RWPE1 (cell line): Measurements from ENCODE around the gene LAMA5.

Experiments used
- CTCF ChIA-PET: fragments of 350-600 bp; sonication (Branson Sonifier 250); formaldehyde crosslinking; extraction: SDS; loops from one replicate; lab custom pipeline; 2021; lab: Yijun Ruan, JAX
- POLR2A ChIA-PET: fragments of 400-600 bp; formaldehyde crosslinking; extraction: SDS; loops from one replicate; lab custom pipeline; 2020; ENCODE audit warnings: antibody characterized with exemption; ENCODE audit not compliant: low non-redundant PET; lab: Yijun Ruan, JAX
- DNase-seq: peaks from one replicate; pipeline ENCODE4 v3.0.0; 2012; ENCODE audit warnings: low spot score
- H3K27ac ChIP-seq: fragments of 450-650 bp; 2 replicates; pipeline ENCODE4 v1.5.1; 2017
- TF ChIP-seq, protein P1 (sequence below): fragments of 450-650 bp; conservative IDR thresholded peaks from 2 replicates; pipeline ENCODE4 v1.5.1; 2017; ENCODE audit warnings: low read depth, mild to moderate bottlenecking

The LAMA5 gene

DNA sequence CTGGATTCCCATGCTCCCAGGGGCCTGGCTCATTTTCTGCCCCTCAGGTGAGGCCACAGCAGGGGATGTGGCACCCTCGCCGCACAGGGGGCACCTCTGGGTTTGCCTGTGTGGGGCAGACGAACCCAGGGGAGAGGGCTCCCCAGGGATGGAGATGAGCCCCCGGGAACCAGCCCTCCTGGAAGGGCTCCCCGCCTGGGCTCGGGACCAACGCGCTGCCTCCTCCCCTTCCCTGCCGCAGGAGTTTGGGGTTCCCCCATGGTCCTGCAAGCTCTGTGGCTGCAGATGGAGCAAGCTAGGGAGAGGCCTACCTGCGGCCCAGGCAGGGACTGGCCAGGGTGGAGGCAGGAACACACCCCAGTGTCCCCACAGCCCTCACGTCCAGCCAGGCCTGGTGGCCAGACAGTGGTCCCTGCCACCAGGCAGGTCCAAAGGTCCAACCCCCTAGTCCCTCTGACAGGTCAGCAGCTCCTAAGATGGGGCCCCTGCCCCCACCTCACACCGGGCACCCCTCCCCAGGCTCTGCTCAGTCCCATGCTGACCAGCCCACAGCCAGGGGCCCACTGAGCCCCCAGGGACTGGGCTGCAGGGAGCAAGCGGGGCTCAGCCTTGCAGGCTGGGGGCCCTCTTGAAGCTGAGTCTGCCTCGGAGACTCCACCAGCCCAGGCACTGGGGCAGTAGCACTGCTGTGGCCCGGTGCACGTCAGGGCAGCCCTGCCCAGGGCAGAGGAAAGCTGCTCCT is 13.7 kb downstream of the LAMA5 start:
- DNase-seq, result no peak
- CTCF ChIA-PET, result interaction anchor here (0.6 to 4.7 kb wide), 5 partner anchors 11 to 49 kb away, joined by 3 to 35 read pairs (median 4); no protein-coding TSS in a partner anchor
- TF ChIP-seq, protein P1, sequence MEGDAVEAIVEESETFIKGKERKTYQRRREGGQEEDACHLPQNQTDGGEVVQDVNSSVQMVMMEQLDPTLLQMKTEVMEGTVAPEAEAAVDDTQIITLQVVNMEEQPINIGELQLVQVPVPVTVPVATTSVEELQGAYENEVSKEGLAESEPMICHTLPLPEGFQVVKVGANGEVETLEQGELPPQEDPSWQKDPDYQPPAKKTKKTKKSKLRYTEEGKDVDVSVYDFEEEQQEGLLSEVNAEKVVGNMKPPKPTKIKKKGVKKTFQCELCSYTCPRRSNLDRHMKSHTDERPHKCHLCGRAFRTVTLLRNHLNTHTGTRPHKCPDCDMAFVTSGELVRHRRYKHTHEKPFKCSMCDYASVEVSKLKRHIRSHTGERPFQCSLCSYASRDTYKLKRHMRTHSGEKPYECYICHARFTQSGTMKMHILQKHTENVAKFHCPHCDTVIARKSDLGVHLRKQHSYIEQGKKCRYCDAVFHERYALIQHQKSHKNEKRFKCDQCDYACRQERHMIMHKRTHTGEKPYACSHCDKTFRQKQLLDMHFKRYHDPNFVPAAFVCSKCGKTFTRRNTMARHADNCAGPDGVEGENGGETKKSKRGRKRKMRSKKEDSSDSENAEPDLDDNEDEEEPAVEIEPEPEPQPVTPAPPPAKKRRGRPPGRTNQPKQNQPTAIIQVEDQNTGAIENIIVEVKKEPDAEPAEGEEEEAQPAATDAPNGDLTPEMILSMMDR, result no peak
- POLR2A ChIA-PET, result interaction anchor here (0.8 to 4.9 kb wide), 4 partner anchors 8 to 29 kb away, joined by 3 to 41 read pairs (median 4); partner anchors contain the start of gene LAMA5
- H3K27ac ChIP-seq, result peak overlapping the region; percentile 100

DNA sequence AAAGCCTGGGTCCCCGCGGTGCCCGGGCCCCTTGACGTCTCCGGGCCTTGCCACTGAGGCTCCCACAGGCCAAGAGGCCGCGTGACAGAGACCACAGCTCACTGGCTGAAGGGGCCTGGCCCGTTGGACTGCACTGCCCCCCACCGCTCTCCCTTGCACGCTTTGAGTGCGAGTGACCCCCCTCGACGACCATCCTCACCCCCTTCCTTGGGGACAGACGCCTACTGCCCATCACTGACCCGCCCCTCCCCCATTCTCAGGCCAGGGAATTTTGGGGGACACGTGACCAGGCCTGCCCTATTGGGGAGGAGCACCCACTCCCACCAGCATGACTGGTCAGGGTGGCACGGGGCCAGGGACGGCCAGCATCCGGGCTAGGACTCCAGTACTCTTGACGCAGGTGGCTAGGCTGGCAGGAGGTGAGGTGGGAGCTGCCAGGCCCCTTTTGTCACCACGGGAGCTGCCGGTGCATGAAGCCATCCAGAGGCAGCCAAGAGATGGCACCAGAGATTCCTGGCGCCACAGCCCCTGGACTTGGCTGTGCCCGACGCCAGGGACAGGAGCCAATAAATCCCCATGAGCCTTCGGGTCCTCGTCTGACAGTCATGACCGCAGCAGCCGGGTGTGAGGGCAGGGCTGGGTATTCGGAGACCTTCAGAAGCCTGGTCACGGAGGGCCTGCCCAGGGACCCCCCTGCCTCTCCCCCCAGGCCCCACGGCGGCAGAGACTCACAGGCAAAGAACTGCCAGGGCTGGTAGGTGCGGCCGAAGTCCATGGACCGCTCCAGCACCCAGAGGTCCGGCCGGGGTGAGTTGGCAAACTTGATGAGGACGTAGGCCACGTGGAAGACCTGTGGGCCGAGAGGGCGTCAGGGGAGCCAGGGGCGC is 14.5 kb downstream of the LAMA5 start:
- TF ChIP-seq, protein P1, result peak; percentile 86
- DNase-seq, result peak; percentile 86
- peak overlapping the region; percentile 100 for H3K27ac ChIP-seq
- POLR2A ChIA-PET, result interaction anchor here (0.8 to 4.9 kb wide), 3 partner anchors 9 to 30 kb away, joined by 3 to 41 read pairs (median 4); partner anchors contain the start of gene LAMA5
- CTCF ChIA-PET, result interaction anchor here (0.6 to 4.7 kb wide), 9 partner anchors 9 to 167 kb away, joined by 3 to 35 read pairs (median 4); no protein-coding TSS in a partner anchor

DNA sequence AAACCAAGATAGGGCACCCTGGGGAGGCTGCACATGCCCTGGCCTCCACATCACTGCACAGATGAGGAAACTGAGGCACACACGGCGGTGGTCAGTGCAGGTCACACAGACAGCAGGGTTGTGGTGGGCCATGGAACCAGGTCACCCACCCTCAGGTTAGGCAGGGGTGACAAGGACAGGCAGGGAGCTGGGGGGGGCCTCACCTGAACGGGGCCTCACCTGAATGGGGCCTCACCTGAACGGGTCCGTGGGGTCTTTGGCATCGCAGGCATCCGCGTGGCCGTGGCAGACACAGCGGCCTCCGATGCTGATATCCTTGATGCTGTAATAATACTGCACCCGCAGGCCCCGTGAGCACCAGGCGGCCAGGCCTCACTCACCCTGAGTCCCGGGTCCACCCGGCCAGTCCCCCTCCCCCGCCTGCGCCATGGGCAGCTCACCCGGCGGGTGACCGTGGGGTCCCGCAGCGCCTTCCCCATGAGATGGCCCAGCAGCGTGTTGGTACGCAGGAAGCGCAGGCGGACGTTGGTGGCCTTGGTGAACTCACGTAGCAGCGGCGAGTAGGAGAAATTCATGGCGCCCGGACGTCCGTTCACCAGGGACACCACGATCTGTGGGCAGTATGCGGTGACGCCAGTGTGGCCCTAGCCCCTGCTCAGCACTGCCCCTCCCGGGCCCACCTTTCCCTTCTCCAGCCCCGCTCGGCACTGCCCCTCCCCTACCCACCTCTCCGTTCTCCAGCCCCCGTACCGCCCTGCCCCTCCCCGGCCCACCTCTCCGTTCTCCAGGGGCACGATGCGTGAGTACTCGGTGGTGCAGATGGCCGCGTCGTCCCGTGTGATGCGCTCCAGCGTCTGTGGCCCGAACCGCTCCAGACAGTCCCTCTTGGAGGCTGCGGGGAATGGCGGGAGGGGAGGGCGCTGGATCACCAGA is 15.4 kb downstream of the LAMA5 start:
- TF ChIP-seq, protein P1, result no peak
- ChIA-PET POLR2A (interaction anchor here (1.3 to 4.9 kb wide), 3 partner anchors 14 to 31 kb away, joined by 3 to 41 read pairs (median 4); partner anchors contain the start of gene LAMA5), CTCF (interaction anchor here (0.6 to 4.7 kb wide), 9 partner anchors 8 to 50 kb away, joined by 3 to 35 read pairs (median 4); no protein-coding TSS in a partner anchor)
- H3K27ac ChIP-seq, result peak overlapping the region; percentile 100
- no peak for DNase-seq

DNA sequence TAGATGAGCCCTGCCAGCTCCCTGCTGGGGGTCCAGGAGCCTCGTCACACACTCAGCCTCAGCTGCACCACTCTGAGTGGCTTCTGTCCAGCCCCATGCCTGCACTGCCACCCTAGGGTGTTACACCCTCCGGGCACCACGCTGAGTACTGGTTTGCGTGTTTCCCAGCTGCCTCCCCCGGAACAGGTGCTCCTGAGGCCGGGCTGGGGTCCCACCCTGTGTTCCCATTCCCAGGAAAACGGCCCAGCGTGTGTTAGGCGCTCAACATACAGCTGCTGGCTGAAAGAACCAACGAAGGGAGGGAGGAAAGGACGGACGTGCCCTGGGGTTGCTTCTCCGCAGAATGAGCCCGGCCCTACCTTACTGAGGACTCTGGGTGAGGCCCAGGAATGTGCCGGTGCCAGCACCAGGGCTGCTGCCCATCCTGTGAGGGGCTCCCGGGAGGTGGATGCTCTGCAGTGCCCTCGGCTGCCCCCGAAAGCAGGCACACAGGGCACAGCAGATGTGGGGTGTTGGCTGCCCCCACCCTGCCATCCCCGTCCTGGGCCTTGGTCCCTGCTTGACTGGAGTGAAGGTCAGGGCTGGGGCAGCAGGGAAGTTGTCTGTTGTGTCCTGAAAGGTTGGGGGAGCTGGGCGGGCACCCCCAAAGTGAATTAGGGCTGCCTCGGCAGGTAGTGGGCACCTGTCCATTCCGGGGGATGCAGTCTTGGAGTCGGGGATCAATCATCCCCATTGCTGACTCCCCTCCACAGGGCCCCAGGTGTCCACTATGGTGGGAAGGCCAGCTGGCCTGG is 16.3 kb downstream of the LAMA5 start:
- H3K27ac ChIP-seq, result peak overlapping the region; percentile 100
- peak; percentile 84 for DNase-seq
- TF ChIP-seq, protein P1, result no peak
- ChIA-PET POLR2A (interaction anchor here (0.8 to 4.9 kb wide), 9 partner anchors 8 to 37 kb away, joined by 3 to 41 read pairs (median 4); partner anchors contain the start of genes LAMA5 and RPS21), CTCF (interaction anchor here (0.6 to 4.7 kb wide), 13 partner anchors 10 to 458 kb away, joined by 3 to 35 read pairs (median 4); no protein-coding TSS in a partner anchor)

DNA sequence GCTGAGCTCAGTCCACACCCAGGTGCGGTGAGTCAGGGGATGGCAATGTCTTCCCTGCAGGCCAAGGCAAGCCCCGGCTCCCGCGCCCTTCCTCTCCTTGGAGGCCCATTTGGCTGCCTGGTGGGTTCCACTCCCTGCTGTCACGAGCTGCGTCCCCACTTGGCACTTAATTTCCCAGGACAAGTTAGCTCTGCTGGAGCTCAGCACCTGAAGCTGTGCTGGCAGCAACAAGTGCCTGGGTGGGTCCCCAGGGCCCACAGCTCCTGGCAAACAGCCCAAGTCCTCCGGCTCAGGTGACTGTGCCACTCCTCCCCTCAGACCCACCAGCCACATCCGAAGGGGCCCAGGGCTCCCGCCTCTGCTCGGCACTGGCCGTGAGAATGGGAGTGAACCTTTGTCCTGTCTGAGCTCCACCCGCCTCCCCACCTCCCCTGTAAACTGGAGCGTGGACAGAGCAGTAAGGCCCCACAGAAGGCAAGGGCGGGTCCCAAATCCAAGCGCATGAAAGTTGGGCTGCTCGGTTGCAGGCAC is 16.9 kb downstream of the LAMA5 start:
- CTCF ChIA-PET, result interaction anchor here (0.6 to 4.7 kb wide), 11 partner anchors 11 to 458 kb away, joined by 3 to 35 read pairs (median 5); no protein-coding TSS in a partner anchor
- POLR2A ChIA-PET, result interaction anchor here (0.8 to 4.9 kb wide), 10 partner anchors 9 to 38 kb away, joined by 3 to 41 read pairs (median 4); partner anchors contain the start of genes LAMA5 and RPS21

More for the DNA sequence above, 16.9 kb downstream of the LAMA5 start:
- TF ChIP-seq, protein P1, result no peak
- DNase-seq, result peak; percentile 97
- peak overlapping the region; percentile 100 for H3K27ac ChIP-seq
